GM21529 (cell line): ENCODE results near the gene LAMP2.

ENCODE experiments used
- ATAC-seq: cut with Tn5 transposase; IDR thresholded peaks from one replicate; pipeline ENCODE4 v1.9.1; 2021; ENCODE audit not compliant: unreplicated experiment

Gene LAMP2

DNA sequence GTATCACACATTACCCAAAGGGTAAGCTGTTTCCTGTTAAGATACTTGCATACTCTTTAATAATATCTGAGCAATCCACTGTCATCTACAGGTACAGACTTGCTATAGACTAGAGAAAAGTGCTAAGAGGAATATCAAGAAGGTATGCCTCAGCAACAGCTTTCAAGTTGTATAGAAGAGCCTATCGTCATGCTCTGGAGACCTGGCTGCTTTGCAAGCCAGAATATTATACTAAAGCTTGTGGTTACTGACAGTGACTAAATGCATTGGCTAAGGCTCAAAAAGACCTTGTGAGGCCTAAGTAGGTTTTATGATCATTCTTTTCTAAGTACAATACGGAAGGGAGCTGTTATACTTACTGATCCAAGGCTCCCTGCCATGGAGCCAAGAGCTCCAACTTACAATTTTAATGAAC lies 11.3 kb downstream of the LAMP2 start:
- ATAC-seq: peak; percentile 93

GRCh38 chrX:120456973-120457372 lies 12.1 kb downstream of the LAMP2 start:
- no peak for ATAC-seq

DNA sequence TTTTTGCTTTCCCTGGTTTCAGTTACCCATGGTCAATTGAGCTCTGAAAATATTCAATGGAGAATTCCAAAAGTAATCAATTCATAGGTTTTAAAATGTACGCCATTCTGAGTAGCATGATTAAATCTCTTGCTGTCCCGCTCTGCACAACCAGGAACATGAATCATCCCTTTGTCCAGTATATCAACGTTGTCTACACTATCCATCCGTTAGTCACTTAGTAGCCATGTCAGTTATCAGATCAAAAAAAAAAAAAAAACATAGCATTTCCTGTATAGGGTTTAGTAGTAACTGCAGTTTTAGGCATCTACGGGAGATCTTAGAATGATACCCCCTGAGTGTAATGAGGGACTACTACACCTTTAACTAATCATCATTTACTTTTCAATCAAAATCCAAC lies 15.1 kb downstream of the LAMP2 start:
- ATAC-seq: no peak

DNA sequence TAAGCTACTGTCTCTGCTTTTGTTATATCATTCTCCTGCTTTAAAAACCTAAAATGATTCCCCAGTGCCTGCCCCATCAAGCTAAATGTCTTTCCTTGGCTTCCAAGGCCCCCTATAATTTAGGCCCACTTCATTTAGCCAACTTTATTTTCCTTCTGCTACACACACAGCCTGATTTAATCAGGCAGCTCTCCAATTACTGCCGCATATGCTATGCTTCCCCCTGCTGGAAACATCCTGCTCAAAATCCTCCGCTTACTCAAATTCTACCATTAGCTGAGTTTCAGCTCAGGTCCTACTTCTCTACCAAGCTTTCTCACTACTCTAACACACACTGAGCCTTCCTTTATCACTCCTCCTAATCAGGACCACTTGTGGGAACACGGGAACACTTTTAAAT lies 17.0 kb downstream of the LAMP2 start:
- ATAC-seq: no peak

DNA sequence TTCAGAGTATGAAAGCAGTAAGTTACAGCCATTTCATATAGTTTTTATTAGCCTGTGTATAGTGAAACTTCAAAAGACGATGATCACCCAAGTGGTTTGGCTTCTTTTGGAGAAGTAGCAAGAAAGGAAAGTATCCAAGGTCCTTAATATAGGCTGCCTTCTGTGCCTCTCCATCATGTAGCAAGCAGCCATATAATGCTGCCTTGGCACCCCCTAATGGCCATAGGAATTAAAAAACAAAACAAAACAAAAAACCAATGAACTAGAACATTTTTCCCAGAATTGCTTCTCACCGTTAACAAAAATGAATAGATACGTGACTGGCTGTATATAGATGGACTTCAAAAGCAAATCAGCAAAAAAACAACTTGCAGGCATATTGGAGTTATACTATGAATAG lies 18.9 kb downstream of the LAMP2 start:
- ATAC-seq: no peak

- no peak for ATAC-seq
Measured at GRCh38 chrX:120446498-120446897, 22.6 kb downstream of the LAMP2 start.

GRCh38 chrX:120439921-120440320 lies 29.2 kb downstream of the LAMP2 start:
- no peak for ATAC-seq

DNA sequence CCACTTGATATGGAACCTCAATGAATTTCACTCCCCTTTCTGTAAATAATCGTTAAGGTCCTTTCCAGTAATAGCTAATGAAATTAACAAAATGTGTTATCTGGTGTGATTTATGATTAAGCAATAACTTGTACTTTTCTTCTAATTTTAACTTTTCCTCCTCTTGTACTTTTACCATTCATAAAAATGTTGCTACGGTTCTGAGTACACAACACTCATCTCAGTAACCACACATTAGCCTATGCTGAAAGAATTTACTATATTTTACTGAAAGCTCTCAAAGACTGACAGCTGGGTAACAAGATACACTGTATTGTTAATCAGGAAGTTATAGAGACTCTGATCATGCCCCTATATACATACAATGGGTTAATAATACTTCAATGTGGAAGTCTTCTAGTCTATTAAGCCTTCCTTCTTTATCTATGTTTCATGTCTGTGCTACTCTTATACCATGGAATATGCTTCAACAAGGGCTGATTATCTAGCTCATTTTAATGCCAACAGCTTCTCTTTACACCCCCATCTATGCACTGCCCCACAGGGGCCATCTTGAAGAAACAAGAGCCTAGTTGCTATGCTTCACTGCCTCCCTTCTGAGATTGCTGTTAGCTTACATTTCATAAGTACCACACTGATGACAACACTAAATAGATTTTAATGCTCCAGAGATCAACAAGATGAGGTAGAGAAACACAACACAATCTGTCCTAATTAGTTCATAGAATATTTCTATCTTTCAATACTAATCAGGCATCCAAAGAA lies 39.1 kb downstream of the LAMP2 start:
- no peak for ATAC-seq

GRCh38 chrX:120428309-120428708 lies 40.8 kb downstream of the LAMP2 start:
- no peak for ATAC-seq

DNA sequence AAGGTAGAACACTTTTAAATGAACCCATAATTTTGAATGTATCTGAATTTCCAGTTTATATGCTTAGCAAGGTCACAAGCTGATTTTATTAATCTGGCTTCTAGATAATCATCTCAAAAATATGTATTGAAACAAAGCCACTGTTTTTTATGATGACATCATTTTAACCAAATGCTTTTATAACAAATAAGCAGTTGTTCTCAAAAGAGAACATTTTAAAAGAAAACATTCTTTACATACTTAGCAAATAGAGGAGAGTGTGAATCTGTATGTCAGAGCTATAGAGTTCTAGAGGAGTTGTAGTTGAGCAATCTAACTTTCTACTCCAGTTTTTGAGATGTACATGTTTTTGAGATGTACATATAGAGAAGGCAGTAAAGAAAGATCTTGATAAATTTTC lies 42.5 kb downstream of the LAMP2 start:
- no peak for ATAC-seq

DNA sequence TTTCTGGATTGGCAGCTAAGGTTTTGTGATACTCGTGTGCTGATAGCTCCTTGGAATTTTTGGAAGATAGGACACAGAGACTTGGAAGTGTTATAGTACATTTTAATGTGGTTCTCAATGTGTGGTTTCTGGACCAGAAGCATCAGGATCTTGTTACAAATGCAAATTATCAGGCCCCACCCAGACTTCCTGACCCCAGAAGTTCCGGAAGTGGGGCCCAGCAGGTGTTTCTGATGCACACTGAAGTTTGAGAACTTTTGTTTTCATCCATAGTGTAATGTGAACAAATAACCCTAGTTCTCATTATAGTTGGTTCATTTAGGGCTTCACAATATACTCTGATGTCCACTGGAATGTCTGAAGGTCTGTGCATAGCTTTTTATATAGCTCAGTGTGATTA lies 49.6 kb downstream of the LAMP2 start:
- ATAC-seq: peak; percentile 73

GRCh38 chrX:120408168-120408567 lies 60.9 kb downstream of the LAMP2 start:
- ATAC-seq: no peak

DNA sequence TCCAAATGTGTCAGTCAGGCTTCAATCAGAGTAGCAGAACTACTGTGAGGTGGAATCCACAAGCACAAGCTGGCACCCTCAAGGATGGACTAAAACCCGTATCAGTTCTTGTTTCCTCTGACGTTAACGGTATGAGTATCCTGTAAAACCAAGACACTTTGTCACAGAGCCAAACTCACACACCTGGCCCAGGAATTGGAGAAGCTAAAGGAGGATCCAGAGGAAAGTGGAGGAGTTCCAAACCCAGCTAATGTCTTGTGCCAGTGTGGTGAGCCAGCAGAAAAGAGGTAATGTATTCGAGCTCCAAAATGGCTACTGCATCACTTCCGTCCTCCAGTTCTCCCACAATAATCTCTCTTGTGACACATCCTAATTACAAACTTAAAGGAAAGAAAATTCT lies 62.5 kb downstream of the LAMP2 start:
- no peak for ATAC-seq

DNA sequence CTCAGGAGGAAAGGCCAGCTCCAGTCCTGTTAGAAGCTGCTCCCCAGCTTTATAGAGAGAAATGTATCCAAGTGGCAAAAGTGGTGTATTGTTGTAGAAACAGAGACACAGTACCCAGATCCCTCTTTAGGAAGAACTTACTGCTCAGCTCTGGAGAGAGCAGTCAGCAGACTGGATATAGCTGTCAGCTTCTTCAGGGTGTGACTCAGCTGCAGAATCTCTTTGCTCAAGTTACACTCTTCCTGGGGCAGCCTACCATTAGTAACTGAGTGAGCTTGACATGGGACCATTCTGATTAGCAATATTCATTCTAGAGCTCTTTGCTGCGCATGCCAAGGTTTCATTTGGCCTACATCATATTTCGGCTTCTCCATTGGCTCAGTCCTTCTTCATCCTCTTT lies 66.7 kb downstream of the LAMP2 start:
- ATAC-seq: no peak

- no peak for ATAC-seq
Measured at GRCh38 chrX:120401301-120401700, 67.8 kb downstream of the LAMP2 start.

- ATAC-seq: peak; percentile 68
Measured at GRCh38 chrX:120380699-120381098, 88.4 kb downstream of the LAMP2 start.

- no peak for ATAC-seq
Measured at GRCh38 chrX:120379937-120380681, 89.0 kb downstream of the LAMP2 start.

GRCh38 chrX:120378570-120378969 lies 90.5 kb downstream of the LAMP2 start:
- ATAC-seq: no peak
